22Rv1 (cell line): ENCODE data around the gene SETDB2.

Source experiments
- CTCF ChIP-seq: fragments of 450-650 bp; IDR thresholded peaks from 2 replicates; pipeline ENCODE4 v1.5.1; 2017; ENCODE audit warnings: mild to moderate bottlenecking
- ZFX ChIP-seq: fragments of 450-650 bp; IDR thresholded peaks from 2 replicates; pipeline ENCODE4 v1.6.1; 2017; ENCODE audit warnings: antibody characterized with exemption, borderline replicate concordance

GRCh38 chr13:49407936-49408335 is 36.1 kb upstream of the SETDB2 start:
- TF ChIP-seq CTCF (no peak), ZFX (no peak)
